Measurements from ENCODE around the gene KAZN. TPM values are rescaled to one million over a fixed set of nuclear protein-coding genes. Genes with fewer than 3 reads are reported as not detected.

The KAZN gene
- total RNA-seq, 1 donor from 2014 or later = 40.6 TPM

DNA sequence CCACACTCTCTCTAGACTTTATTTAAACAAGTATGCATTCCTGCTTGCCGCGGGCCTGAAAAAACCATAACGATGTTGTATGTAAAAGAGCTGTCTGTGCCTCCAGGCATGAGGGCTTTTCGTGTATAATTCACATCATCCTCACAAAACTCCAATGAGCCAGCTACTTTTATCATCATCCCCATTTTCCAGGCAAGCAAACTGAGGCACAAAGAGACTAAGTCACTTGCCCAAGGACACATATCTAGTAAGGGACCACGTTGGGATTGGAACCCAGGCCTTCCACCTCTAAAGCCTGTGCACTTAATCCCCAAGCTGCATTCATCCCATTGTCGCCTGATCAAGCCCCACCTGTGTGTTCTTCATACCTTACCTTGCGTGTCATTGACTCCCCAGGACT is 226.9 kb downstream of the KAZN start:
- DNase-seq (ENCODE audit: low spot score) = no peak

DNA sequence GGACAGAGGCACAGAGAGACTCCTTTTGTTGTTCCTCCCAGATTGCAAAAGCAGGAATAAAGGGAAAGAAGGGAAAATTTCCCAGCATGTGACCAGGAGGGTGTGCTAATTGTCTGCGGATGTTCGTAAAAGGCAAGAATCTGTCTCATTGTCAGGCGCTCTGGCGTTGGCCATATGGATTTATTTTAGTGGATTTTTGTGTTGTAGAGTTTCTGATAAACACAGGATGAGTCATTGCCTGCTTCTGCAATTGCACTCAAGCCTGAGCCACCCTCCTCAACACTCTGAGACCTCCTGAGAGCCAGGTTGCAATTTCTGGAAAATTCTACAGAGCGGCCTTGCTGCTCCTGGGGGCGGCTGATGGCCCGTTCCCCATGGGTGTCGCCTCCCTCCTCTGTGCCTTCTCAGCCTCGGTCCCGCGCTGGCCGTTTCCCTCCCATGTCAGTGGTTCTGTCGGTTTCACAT is 227.7 kb downstream of the KAZN start:
- DNase-seq (ENCODE audit: low spot score) = no peak

DNA sequence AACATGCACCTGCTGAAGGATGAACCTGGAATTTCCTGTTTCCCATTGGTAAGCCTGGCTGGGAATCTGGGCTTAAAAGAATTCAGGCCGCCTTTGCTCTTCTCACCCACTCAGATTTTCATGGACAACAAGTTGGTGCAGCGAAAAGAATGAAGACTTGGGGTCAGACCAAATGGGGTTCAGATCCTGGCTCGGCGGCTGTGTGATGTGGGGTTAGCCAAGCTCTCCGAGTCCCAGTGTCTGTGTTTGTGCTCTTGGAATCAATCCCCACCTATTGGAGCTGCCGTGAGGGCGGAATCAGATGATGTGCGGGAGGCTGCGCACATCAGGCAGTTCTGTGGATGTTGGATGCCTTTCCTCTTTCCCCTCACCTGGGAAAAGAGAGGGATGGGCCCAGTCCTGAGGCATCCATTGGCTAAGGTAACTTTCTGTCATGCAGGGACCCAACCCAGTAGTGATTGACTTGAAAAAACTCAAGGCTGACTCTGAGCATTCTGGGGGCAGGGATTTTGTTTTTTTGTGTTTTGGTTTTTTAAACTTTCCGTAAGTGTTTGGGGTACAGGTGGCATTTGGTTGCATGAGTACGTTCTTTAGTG is 228.3 kb downstream of the KAZN start:
- DNase-seq (ENCODE audit: low spot score) = no peak

DNA sequence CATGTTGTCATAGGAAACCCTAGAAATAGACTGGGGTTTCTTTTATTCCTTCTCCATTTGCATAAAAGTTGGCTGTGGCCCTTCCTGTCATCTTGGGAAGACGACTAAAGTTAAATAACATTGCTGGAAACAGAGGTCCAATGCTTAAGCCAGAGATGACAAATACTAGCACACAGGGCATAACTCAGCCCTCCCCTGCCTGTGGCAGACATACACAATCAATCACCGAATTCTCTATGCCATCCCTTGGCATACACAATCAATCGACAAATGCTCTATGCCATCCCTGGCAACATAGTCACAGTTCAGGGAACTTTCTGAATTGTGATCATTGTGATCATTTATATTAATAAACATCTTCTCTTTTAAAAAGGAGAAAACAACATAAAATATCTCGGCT is 229.4 kb downstream of the KAZN start:
- no peak for DNase-seq (ENCODE audit: low spot score)

DNA sequence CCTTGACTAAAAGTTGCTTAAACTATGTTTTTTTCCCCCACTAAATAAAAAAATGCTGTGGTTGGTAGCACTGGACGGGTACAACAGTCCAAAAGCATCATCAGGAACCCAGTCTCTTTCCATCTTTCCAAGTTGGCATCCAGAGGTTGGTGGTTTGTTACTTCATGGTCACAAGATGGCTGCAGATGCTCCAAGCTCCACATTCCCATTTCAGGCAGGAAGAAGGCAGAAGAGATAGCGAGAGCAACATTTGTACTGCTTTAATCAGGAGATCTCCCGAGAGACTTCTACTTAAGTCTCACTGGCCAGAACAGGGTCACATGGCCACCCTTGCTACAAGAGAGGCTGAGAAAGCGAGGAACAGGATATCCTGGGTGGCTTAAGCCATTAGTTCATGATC is 230.2 kb downstream of the KAZN start:
- DNase-seq (ENCODE audit: low spot score) = no peak

DNA sequence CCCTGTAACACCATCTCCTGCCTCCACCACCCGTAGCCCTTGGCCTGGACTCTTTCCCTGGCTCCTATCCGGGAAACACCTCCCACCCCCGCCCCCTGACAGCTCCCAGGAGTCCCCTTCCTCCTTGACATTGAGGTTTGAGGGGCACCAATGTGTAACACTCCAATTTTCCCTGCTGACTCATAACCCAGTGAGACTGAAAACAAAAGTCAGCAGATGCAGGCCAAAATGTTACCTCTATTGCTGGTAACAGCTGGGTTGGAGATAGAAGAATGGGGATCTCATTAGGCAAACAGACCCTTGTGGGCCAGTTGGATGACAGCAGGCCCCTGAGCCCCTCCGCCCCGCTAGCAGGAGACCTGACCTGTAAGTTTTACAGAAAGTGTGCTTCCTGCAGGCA is 237.2 kb downstream of the KAZN start:
- DNase-seq (ENCODE audit: low spot score) = no peak

DNA sequence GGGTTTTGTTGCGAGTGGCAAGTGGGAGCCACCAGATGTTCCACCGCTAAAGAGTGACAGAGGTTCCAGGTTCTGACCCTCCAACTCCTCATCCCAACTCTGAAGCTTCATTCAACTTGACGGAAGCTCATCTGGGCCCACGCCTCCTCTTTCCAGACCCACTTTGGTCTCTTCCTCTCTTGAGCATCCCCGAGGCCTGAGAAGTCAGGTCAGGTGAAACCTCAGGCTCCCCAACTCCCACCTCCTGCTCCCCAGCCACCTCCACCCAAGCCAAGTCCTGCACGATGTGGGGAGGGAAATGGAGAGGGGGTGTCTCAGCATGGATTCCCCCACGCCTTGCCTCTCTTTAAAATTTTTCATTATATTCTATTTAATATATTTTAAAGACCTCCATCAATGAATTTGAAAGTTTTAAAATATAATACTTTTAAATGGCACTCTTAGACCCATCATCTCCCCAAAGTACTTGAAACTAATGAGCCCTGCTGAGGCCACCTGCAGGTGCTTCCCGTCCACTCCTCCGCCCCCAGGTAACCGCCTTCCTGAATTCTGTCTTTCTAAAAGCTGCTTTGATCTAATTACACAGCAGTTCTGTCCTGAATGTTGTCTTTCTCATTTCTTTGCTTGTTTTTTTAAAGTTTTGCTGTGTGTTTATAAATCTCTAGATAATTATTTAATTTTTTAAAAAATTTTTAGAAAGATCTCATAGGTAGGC is 238.1 kb downstream of the KAZN start:
- DNase-seq (ENCODE audit: low spot score) = no peak

DNA sequence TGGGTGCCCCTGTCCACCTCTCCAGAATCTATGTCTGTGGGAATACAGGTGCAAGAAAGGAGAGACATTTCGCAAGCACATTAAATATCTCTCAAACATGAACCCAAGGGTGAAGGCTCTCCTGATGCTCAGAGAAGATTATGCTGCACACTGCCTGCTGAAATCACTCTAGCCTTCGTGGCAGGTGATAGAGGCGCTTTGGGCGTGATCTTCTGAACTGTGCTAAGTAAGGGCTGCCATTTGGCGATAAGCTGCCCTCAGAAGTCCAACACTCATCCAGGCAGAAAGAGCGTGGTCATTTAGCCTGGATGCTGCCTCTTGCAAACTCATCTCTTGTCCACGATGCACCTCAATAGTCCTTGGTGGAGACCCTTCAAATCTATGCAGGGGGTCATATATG is 241.9 kb downstream of the KAZN start:
- no peak for DNase-seq (ENCODE audit: low spot score)

DNA sequence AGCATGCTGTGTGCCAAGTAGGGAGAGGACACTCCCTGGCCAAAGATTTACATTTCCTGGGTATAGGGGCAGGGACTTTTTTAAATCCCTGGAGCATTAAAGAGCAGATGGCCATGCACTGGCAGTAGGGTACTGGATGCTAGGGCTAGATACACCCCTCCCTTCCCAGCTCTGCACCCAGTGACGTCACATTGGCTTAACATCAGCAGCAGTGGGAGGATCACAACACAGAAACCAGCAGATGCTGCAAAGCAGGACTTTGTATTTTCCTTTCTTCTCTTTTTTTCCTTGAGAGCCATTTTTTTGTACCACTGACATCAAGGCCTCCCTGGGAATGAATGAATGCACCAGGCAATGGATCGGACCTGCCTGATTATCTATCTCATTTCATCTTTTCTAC is 243.0 kb downstream of the KAZN start:
- DNase-seq (ENCODE audit: low spot score) = no peak

DNA sequence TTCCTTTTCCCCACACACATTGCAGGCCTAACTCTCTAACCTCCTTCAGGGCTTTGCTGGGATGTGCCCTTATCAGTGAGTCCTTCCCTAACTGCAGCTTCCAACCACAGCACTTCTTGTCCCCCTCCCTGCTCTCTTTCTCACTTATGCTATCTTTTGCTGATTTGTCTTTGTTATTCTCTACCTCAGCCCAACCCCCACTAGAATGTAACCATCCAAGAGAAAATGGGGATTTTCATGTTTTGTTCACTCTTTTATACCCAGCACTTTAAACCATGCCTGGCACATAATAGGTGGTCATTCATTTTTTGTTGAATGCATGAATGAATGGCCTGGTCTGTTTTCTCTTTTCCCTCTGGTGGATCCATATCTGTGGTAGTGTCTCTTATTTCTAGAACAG is 243.5 kb downstream of the KAZN start:
- no peak for DNase-seq (ENCODE audit: low spot score)

DNA sequence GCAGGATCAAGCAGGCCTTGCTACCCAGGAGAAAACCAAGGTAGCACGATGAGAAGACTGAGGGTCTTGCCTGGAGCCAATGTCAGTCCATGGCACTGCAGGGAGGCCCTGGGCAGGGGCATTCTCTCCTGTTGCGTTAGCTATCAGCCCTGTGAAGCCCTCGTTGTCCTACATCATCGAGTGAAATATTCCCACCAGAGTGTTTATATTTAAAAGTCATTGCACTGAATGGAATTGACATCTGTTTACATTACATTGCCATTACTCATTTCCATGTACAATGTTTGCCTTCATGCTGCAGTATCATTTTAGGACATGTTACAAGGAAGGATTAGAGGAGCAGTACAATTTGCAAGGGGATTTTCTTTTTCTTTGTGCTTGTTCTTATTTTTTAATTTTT is 243.9 kb downstream of the KAZN start:
- DNase-seq (ENCODE audit: low spot score) = no peak

DNA sequence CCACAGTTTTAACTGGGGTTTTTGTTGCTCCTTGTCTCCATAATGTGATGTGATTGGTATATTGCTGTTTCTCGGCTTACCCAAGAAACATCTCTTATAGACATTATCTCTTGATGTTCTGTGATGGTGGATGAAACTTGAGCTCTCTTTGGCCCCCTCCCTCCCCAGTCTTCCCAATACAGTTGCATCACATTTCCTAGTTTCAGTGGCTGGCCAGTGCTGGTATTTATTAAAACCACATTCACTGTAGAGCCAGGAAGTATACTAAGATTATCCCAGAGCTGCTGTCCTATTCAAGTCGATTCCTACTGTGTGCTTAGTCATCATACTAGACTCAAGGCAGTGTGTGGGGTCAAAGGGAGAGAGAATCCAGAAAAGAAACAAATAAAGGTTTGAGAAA is 244.4 kb downstream of the KAZN start:
- DNase-seq (ENCODE audit: low spot score) = no peak

DNA sequence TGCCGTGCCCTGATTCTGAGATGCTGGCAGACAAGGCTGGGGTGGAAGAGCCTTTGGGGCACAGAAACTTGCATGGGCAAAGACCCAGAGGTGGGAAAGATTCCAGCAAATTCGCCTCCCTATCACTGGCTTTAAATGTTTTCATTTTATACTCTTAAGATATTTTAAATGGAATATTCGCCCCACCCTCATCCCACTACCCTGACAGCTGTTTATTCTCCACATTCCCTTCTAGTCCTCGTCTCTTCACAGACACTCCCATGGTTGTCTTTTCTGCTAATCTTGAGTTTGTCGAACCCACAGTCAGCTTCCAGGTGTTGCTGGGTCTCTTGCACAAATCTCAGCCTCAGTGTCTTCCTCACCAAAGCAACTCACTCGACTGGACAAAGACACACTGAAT is 245.0 kb downstream of the KAZN start:
- DNase-seq (ENCODE audit: low spot score) = no peak

DNA sequence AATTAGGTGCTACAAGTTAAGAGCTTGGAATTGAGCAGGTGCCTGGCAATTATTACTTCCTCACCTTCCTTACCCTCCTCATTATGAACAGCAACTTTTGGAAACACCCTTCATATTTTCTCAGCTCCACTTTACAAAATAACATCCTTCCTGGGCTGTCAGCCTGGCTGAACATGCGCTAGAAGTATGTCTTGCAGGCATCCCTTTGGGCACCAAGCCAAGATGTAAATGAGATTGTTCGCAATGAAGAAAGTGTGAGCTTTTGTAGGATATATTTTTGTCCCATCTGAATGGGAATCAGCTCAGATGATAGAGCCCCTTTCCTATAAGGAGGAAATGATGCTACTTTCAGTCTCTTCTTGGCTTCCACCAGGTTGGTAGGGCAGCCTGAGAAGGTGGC is 245.9 kb downstream of the KAZN start:
- DNase-seq (ENCODE audit: low spot score) = no peak

DNA sequence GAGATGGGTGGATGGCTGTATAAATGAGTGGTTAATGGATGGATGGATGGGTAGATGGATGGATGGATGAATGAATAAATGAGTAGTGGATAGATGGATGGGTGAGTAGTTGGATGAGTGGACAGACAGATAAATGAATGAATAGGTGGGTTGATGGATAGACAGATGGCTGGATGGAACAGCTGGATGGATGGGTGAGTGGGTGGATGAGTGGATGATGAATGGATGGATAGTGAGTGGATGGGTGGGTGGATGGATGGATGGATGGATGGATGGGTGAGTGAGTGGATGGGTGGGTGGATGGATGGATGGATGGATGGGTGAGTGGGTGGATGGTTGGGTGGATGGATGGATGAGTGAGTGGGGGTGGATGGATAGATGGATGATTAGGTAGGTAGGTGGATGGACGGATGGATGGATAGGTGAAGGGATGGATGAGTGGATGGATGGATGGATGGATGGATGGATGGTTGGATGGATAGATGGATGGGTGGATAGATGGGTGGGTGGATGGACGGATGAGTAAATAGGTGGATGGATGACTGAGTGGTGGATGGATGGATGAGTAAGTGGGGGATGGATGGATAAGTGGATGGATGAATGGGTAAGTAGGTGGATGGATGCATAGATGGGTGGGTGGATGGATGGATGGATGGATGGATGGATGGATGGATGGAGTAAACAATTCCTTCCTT is 246.6 kb downstream of the KAZN start:
- DNase-seq (ENCODE audit: low spot score) = no peak

DNA sequence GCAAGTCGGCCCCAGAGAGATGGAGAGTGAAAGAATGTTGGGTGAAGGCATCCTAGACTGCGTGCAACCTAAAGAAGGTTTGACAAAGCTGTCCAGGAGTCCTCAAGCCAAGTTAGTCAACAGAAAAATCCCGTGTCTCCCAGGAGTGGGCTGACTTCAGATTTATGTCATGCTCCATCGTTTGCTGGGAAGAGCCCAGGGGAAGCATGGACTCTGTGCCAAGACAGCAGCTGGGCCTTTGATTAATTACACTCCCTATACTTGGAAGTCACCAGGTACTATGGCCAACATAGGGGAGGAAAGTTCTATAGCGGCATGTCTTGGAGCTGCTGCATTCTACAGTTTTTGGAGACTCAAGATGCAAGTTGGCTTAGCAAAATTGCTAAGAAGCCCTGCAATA is 247.4 kb downstream of the KAZN start:
- DNase-seq (ENCODE audit: low spot score) = no peak

DNA sequence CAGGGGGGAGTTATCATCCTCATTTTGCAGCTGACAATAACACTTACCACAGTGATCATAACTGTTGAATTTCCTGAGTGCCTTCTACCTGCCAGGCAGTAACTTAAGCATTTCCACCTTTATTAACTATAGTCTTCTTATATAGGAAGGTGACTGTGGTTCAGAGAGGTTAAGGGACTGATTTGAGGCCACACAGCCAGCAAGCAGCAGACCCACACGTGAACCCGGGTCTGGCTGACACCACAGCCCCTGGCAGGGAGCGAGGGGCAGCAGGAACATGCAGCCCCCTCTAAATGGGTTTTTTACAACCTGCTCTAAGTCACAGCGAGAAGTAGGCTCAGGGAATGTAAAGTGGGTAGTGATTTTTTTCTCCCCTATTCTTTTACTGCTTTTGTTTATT is 248.2 kb downstream of the KAZN start:
- DNase-seq (ENCODE audit: low spot score) = no peak

DNA sequence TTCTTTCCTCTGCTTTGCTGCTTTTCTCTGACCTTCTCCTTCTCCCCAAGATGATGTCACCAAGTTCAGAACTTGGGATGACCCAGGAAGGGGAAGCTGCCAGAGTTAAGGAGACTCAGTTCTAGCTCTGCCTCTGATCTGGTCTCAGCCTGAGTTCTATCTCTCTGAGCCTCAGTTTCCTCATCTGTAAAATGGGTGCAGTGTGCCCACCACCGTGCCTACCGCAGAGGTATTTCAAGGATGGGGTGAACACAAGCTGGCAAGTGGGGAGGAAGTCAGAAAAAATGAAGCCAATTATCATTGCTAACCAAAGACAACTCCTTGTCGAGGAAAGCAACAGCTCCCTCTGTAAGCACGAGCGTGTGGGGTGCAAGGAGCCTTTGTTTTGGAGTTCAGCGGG is 249.7 kb downstream of the KAZN start:
- DNase-seq (ENCODE audit: low spot score) = no peak

DNA sequence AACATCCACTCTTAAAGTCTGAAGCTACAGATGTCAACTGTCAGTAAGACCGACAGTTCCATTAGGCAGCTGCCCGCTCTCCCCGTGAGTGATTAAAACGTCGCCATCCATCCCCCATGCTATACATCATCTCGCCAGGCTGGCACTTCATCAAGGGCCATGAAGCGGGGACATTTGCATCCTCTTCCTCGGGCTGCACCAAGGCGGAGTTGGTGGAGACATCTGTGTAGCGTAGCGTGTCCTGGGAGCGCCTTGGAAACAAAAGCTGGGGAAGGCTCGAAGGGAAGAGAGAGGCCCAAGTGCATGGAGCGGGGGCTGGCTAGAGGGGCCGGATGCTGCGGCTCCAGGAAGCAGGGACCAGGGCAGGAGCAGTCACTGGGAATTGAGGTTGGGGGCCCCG is 250.1 kb downstream of the KAZN start:
- DNase-seq (ENCODE audit: low spot score) = no peak

DNA sequence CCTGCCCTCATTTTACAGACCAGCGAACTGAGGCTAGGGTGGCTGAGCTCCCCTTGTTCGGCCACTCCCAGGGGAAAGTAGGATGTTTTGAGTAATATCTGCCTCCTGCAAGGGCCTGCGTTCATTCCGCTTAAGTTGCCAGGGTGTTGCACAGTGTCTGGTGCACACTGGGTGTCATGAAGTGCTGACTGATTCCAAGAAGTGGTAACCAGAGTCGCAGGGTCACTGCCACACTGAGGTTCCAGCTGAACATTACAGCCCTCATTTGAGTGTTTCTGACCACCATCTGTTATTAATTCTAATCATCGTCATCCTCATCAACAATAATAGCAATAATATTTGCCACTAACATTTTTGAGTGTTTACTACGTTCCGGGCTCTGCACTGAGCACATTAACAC is 250.6 kb downstream of the KAZN start:
- DNase-seq (ENCODE audit: low spot score) = no peak

DNA sequence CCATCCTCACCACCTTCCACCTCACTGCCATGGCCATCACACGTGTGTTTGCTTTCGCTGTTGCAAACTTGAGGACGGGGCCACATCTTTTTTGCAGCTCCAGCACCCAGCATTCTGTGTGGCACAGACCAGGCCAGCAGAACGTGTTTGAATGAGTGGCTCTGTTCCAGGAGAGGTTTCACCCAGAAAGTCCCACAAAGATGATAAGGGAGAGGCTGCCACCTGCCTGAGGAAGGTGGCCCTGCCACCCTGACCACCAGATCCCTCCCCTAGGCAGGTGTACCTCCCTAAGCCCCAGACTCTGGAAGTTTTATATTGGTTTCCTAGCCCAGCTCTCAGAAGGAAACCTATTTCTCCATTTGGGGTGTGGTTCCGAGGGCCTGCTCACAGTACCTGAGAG is 252.1 kb downstream of the KAZN start:
- DNase-seq (ENCODE audit: low spot score) = no peak

DNA sequence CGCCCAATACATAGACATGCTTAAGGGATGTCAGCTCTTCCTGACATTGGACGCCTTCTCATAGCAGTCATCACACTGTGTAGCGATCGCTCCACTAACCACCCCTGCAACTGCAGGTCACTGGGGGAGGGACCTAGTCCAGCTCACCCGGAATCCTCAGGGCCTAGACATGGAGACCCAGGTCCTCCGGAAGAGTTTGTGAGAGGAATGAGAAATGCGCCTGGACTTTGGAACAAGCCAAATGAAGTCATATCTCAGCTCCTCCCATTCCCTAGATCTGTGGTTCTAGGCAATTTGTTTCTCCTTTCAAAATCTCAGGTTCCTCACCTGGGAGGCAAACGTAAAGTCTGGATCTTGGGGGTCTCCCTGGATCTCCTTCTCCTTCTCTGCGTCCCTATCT is 253.3 kb downstream of the KAZN start:
- no peak for DNase-seq (ENCODE audit: low spot score)

DNA sequence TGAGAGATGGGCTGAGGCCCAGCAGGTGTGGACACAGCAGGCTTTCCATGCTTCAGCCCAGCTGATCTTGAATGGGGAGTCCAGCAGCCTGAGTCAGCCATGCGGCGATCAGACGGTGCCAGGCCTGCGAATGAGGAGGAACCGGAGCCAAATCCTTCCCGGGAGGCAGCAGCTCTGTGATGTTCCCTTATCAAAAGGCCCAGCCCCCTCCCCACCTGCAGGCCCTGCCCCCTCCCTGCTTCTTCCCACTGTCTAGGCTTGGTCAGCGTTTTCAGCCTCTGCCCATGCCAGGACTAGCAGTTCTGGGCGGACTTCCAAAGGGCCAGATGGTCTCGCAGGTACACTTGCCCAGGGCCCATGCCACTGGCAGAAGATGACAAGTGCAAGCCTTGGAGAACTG is 253.8 kb downstream of the KAZN start:
- no peak for DNase-seq (ENCODE audit: low spot score)

Data from ureter (tissue), 1 donor.